Right cardiac atrium (tissue), 5 donors: ENCODE data around the gene SMIM45.
"Not testable (repeated sequence)": the region's sequence is repeated elsewhere in the genome, so short reads cannot be mapped to it uniquely, and the experiment has no call there.

ENCODE experiments used
- ATAC-seq, 2 donors: fragments of 200-7000 bp; cut with Tn5 transposase; one replicate each; pipeline versions ENCODE4 v1.8.0 to v1.9.1; 2020; ENCODE audit warnings: moderate library complexity in 2 of 2, mild to moderate bottlenecking in 1 of 2
- DNase-seq, 3 donors: peaks; one replicate each; pipeline ENCODE4 v3.0.0-alpha.2; 2020
- H3K27ac ChIP-seq: one replicate; pipeline ENCODE4 v1.5.1; 2013; ENCODE audit warnings: mild to moderate bottlenecking, low read length, control low read depth, moderate library complexity
- H3K27me3 ChIP-seq: one replicate; pipeline ENCODE4 v1.6.1; 2013; ENCODE audit not compliant: control insufficient read depth, insufficient read depth
- H3K4me1 ChIP-seq: one replicate; pipeline ENCODE4 v1.6.1; 2013; ENCODE audit warnings: low read length; ENCODE audit not compliant: control insufficient read depth, insufficient read depth
- H3K4me3 ChIP-seq: one replicate; pipeline ENCODE4 v1.5.1; 2013; ENCODE audit warnings: low read length, control low read depth
- H3K9me3 ChIP-seq: one replicate; pipeline ENCODE4 v1.6.1; 2013; ENCODE audit warnings: low read length; ENCODE audit not compliant: control insufficient read depth
- WGBS: extraction: QIAGEN DNeasy Blood & Tissue Kit; methylation state at CpG from one replicate; pipeline ENCODE4 v1.1.7; 2013; 5-methylcytosine and 5-hydroxymethylcytosine counted together
- intact Hi-C, 4 donors: fragments of 100-400 bp; cut with DNase I; formaldehyde crosslinking; loops; one replicate each; pipeline versions ENCODE4 v1.11.0 to v1.14.0; 2022 to 2023
- donor health status: healthy with polysubstance abuse.
- donor health status: DM: no; HTN: yes; CAD: no.
- donor health status: DM: no; HTN: no; CAD: no.
- donor health status: DM: no; HTN: yes; CAD: no; lungs with severe emphysema.
- donor health status: DM: yes; HTN: yes; CAD: no.

SMIM45 gene

DNA sequence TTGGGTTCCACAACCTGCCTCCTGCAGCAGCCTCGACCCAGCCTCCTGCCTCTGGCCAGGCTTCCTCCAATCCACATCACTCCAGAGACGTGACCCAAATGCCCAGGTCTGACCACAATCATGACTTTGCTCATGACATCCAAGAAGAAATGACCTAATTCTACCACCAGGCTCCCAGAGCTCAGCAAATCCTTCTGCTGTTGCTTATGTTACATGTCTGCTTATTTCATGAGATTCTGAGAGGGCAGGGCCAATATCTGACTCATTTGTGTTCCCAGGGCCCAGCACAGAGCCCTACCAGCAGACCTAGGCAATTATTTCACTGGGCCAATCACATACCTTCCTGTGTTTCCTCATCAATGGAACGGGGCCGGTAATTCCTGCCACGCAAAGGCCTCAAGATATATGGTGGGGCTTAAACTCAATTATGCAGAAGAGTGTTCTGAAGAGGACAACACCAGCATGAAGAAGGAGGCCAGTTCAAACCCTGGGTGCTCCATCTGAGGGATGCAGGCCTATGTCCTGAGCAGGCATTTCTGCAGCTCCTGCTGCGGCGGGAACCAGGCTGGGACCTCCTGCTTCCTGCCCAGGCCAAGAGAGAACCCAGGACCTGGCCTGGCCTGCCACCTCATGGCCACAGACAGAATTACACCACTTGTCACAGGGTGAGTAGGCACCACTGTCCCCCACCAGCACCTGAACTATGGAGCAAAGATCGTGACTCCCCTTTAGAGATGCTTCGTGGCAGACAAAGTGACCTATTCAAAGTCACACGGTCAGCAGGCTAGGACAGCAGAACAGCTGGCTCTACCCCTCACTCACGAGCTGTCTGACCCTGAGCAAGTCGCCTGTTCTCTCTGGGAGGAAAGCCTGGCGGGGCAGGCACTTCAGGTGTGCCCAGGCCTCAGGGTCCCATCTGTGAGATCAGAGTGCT is 10.9 kb upstream of the SMIM45 start:
- 43% methylated on average over 13 of the region's 13 CpGs for WGBS
- Histone ChIP-seq H3K4me1 (peaks cover 2% of the 10 kb centered on the region), H3K27ac (no peak overlapping the region), H3K4me3 (no peak overlapping the region), H3K9me3 (no peaks in the 10 kb centered on the region), H3K27me3 (no peaks in the 10 kb centered on the region)
- DNase-seq: peak; percentile 84 to 93 (median 92)
- intact Hi-C loops: loop anchor here (2.0 to 5.0 kb wide), 6 partner anchors 118 to 246 kb away; partner anchors contain the start of gene MEI1 (in 1 of the 4)
- peak; percentile 86 to 90 for ATAC-seq

DNA sequence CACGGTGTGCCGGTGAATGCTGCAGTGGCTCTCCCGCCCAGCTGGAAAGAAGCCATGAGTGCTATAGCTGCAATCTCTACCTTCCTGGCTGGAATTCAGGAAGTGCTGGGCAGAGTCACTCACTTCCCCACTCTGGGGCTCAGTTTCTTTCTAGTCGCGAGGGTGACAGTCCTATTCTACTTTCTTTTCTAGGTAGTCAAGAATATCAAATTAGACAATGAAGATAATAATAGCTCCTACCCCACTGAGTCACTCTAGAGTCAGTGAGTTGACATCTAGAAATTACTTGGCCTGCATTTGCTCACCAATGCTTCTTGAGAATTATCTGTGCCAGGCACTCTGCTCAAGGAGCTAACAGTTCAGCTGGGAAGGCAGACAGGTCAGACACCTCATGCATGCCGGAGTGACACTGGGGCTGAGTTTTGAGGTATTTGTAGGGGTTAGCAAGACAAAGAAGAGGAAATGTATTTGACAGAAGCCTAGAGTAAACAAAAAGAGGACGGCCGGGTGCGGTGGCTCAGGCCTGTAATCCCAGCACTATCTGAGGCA is 8.2 kb upstream of the SMIM45 start:
- intact Hi-C loops: loop anchor here (2.0 to 5.0 kb wide), 4 partner anchors 121 to 247 kb away; partner anchors contain the start of gene MEI1 (in 1 of the 4)

DNA sequence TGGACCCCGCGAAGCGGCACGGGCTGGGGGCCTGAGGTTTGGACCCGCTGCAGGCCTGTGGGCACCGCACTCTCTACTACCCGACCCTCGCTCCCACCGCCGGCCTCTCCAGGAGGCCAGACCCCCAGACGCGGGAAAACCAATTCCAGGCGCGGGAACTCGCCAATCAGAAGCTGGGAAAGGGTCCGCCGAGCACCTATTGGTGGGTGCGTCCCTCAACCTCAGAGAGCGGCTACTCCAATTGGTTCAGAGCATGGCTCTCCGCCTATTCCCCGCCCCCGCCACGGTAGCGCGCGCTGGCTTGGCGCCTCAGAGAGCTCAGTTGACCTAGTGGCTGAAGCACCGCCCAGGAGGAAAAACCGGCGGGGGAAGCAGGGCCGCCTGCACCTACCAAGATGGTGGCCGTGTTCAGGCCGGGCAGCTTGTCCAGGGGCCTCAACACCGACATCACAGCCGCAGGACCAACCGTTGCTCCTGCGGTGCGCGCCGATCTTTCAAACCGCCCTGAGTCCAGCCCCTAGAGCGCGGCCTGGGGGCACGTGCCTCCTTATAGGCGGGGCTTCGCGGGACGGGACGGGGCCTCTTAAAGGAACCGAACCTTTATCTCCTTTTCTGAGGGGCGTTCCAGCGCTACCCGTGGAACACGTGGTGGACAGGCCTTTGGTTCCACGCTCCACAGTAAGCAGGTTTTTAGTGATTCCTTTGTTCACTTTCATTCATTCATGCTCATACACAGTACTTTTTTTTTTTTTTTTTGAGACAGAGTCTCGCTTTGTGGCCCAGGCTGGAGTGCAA is 5.1 kb upstream of the SMIM45 start, which contains the start of gene CENPM:
CENPM (minus strand) TSS at position 524 of the 795 bp plus-strand sequence; CDS start at position 448, 76 bp downstream.
- Histone ChIP-seq H3K4me3 (peak within 1 kb of the TSS; percentile 53), H3K27ac (no peak within 1 kb of the TSS), H3K9me3 (no peaks in the 10 kb centered on the region), H3K4me1 (no peaks in the 10 kb centered on the region), H3K27me3 (no peaks in the 10 kb centered on the region)
- ATAC-seq (peak; percentile 98), DNase-seq (peak; percentile 91 to 97 (median 96))
- WGBS: 2% methylated on average over 56 of the region's 56 CpGs
- intact Hi-C loops: no loop called here

More for the DNA sequence above, 8.2 kb upstream of the SMIM45 start:
- WGBS: 60% methylated on average over 9 of the region's 9 CpGs
- H3K9me3 ChIP-seq: no peaks in the 10 kb centered on the region
- H3K27me3 ChIP-seq: no peaks in the 10 kb centered on the region
- no peak for DNase-seq
- no peak overlapping the region for H3K27ac ChIP-seq
- peaks cover 2% of the 10 kb centered on the region for H3K4me1 ChIP-seq
- ATAC-seq: no peak
- H3K4me3 ChIP-seq: no peak overlapping the region

DNA sequence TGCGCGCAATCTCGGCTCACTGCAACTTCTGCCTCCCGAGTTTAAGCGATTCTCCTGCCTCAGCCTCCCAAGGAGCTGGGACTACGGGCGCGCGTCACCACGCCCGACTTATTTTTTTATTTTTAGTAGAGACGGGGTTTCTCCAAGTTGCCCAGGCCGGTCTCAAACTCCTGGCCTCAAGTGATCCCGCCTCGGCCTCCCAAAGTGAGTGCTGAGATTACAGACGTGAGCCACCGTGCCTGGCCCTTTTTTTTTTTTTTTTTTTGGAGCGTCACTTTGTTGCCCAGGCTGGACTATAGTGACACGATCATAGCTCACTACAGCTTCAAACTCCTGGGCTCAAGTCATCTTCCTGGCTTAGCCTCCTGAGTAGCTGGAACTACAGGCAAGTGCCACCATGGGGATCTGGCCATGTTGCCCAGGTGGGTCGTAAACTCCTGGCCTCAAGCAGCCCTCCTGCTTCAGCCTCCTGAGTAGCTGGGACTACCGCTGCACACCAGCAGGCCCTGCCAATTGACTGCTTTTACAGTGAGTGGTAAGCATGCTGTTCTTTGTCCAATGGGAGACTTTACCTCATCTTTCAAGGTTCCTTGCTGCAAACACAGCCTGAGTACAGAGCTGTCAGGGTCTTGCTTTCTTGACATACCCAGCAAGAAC is 4.4 kb upstream of the SMIM45 start:
- no peak for ATAC-seq
- no peak overlapping the region for H3K4me3 ChIP-seq
- WGBS: 73% methylated on average over 21 of the region's 21 CpGs
- intact Hi-C loops: no loop called here
- no peak for DNase-seq
- H3K4me1 ChIP-seq: no peaks in the 10 kb centered on the region
- no peaks in the 10 kb centered on the region for H3K9me3 ChIP-seq
- no peaks in the 10 kb centered on the region for H3K27me3 ChIP-seq
- no peak overlapping the region for H3K27ac ChIP-seq

DNA sequence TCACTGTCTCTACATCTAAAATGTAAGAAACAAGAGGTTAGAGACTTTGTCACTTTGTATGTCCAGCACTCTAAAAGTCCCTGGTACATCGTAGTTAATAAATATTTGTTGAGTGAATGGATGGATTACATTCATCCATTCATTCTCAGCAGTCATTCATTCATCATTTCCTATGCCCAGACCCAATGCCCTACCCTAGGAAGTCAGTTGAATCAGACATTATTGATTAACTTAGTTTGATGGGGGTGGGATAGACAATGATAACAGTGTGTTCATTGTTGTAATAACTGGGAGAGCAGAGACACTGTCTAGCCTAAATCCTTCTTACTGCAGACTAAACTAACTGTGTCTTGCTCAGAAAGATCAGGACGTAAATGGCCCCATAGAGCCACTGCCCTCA is 3.8 kb upstream of the SMIM45 start:
- Histone ChIP-seq H3K9me3 (no peaks in the 10 kb centered on the region), H3K27ac (no peak overlapping the region), H3K27me3 (no peaks in the 10 kb centered on the region), H3K4me3 (no peak overlapping the region), H3K4me1 (no peaks in the 10 kb centered on the region)
- ATAC-seq: no peak
- no peak for DNase-seq
- intact Hi-C loops: no loop called here
- 90% methylated on average over 2 of the region's 2 CpGs for WGBS

DNA sequence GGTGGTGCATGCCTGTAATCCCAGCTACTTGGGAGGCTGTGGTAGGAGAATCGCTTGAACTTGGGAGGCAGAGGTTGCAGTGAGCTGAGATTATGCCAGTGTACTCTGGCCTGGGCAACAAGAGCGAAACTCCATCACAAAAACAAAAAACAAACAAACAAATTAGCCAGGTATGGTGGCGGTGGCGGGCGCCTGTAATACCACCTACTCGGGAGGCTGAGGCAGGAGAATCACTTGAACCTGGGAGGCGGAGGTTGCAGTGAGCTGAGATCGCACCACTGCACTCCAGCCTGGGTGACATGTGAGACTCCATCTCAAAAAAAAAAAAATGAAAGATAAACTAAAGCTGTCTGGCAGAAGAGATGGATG is 3.0 kb upstream of the SMIM45 start:
- intact Hi-C loops, ATAC-seq, H3K27ac ChIP-seq, DNase-seq, H3K9me3 ChIP-seq, H3K4me3 ChIP-seq, H3K27me3 ChIP-seq, H3K4me1 ChIP-seq: not testable (repeated sequence)
- WGBS: 84% methylated on average over 8 of the region's 8 CpGs

DNA sequence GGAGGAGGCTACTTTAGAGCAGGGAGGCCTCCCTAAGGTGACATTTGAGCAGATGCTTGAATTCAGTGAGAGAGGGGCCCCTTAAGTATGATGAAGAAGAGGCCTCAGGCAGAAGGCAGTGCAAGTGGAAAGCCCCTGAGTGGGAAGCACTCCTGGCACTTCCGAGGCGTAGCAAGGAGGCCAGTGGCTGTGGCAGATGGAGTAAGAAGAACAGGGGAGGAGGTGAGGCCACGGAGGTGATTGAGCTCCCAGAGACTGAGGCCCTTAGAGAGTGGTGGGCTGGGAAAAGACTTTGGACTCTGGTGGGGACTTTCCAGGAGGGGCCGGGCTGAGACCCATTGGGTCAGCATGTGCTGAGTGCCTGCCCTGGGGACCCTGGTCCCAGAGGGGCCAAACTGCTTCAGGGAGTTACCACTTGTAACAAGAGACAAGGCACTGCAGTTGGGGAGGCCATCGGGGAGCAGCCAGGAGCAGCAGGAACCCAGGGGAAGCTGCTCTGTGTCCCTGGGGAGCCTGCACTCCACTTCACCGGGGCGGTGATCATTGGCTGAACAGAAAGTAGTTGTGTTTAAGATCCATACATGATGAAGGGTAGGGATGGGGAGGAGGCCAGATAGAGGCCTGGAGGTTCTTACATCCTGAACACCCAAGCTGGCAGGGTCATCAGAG is 2.5 kb upstream of the SMIM45 start:
- H3K27ac ChIP-seq: no peak overlapping the region
- ATAC-seq: no peak
- WGBS: 86% methylated on average over 7 of the region's 7 CpGs

DNA sequence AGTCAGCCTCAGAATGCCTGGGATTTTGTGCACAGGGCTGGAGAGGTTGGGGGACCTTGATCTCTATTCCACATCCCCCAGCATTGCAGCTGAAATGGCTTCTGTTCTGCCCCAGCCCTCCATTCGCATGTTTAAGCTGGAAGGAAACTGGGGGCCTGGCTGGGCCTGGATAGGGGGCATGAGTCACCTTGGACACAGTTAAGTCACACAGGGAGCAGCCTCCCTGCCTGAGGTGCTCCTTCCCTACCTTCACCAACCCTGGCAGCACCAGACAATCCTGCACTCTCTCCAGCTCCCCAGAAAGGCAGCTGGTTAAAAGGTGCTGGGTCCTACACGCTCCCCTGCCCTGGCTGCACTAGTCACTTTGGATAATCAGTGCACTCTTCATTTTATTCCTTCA is 763 bp downstream of the SMIM45 start:
- intact Hi-C loops: no loop called here
- H3K27me3 ChIP-seq: no peaks in the 10 kb centered on the region
- H3K4me3 ChIP-seq: no peak overlapping the region
- H3K27ac ChIP-seq: no peak overlapping the region
- ATAC-seq (no peak), DNase-seq (no peak)
- 85% methylated on average over 2 of the region's 2 CpGs for WGBS
- H3K4me1 ChIP-seq: no peaks in the 10 kb centered on the region
- H3K9me3 ChIP-seq: no peaks in the 10 kb centered on the region

More for the DNA sequence above, 2.5 kb upstream of the SMIM45 start:
- H3K4me3 ChIP-seq: no peak overlapping the region
- H3K27me3 ChIP-seq: no peaks in the 10 kb centered on the region
- intact Hi-C loops: no loop called here
- no peaks in the 10 kb centered on the region for H3K9me3 ChIP-seq
- no peak for DNase-seq
- H3K4me1 ChIP-seq: no peaks in the 10 kb centered on the region

DNA sequence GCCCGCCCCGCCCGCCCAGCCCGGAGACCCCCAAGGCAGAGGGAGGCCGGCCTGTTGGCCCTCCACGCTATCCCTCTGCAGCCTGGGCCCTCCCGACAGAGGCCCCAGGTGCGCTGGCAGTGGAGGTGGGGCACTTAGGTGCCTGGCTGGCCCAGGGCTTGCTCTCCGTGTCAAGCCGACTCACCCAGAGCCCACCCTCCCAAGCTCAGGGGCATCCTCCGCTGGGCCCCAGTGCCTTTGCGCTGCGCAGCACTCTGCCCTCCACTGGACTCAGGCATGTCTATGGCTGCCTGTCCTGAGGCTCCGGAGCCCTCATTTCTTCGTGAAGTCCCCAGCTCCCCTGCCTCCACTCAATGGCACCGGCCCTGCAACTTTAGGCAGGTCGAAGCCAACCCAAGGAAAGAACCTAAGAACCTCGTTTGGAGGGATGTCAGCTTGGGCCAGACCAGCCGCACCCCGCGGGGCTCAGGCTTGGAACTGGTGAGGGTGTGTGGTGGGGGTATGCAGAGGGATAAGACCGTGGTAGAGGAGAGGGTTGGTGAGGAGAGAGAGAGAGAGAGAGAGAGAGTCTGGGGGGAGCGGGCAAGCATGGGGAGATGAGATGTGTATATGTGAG is 6.1 kb downstream of the SMIM45 start:
- no peaks in the 10 kb centered on the region for H3K27me3 ChIP-seq
- DNase-seq (no peak), ATAC-seq (peak; percentile 12 to 25)
- H3K4me1 ChIP-seq: peaks cover 3% of the 10 kb centered on the region
- intact Hi-C loops: no loop called here
- 52% methylated on average over 23 of the region's 23 CpGs for WGBS
- H3K9me3 ChIP-seq: no peaks in the 10 kb centered on the region
- no peak overlapping the region for H3K4me3 ChIP-seq
- H3K27ac ChIP-seq: no peak overlapping the region
